ENCODE results near the gene CPNE2. TPM values are rescaled to one million over a fixed set of nuclear protein-coding genes. Genes with fewer than 3 reads are reported as not detected.

The CPNE2 gene
- total and polyA plus RNA-seq, 4 donors, result 38.1 to 76.3 (median 52.2) TPM

- Histone ChIP-seq H3K4me3 (no peak overlapping the region), H3K27me3 (ENCODE audit: control insufficient read depth in 3 of 3, insufficient read depth in 3 of 3, low read length in 2 of 3) (no peaks in the 10 kb centered on the region), H3K27ac (ENCODE audit: low read depth in 1 of 2, low read length in 1 of 2) (no peak overlapping the region), H3K36me3 (ENCODE audit: control insufficient read depth in 4 of 4, insufficient read depth in 4 of 4, low read length in 4 of 4) (peaks cover 9 to 24% (median 15%) of the 10 kb centered on the region in 4 donors), H3K9ac (ENCODE audit: insufficient read depth in 1 of 2, low read length in 2 of 2) (no peak overlapping the region), H3K4me1 (ENCODE audit: control insufficient read depth in 5 of 5, insufficient read depth in 5 of 5, low read length in 5 of 5) (peaks cover 2 to 14% (median 5%) of the 10 kb centered on the region in 5 donors), H3K9me3 (ENCODE audit: control insufficient read depth in 4 of 4, insufficient read depth in 3 of 4, low read length in 3 of 4) (no peaks in the 10 kb centered on the region)
- TF ChIP-seq CTCF (IDR thresholded peaks at IDR 0.05; ENCODE audit: control extremely low read depth, extremely low read depth), result no peak
- 85 to 90% methylated on average over 5 of the region's 5 CpGs for WGBS, 2 donors
- ATAC-seq (ENCODE audit: insufficient read depth, low FRiP score), result no peak
- no peak for DNase-seq
These were observed 73.1 kb downstream of the CPNE2 start for GRCh38 chr16:57165483-57165882.

DNA sequence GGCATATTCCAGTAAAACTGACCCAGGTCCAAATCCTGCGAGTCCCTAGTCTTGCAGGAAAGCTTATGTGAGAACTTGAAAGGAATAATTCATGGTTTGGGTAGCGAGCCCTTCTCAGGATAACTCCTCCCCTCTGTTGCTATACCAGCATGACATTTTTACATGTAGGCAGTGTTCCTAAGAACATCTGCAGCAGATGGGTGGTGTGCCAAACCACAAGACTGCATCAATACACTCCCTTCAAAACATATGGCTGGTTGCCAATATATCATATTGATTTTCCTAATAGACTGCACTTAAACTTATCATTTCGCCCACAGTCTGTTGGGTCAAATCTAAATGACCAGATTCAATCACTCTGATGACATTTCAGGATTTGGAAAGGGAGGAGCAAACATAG lies 73.6 kb downstream of the CPNE2 start:
- WGBS, 2 donors, result 80 to 87% methylated on average over 3 of the region's 3 CpGs
- H3K36me3 ChIP-seq (ENCODE audit: control insufficient read depth in 4 of 4, insufficient read depth in 4 of 4, low read length in 4 of 4), result peaks cover 10 to 24% (median 15%) of the 10 kb centered on the region in 4 donors
- H3K9me3 ChIP-seq (ENCODE audit: control insufficient read depth in 4 of 4, insufficient read depth in 3 of 4, low read length in 3 of 4), result no peaks in the 10 kb centered on the region
- no peaks in the 10 kb centered on the region for H3K27me3 ChIP-seq (ENCODE audit: control insufficient read depth in 3 of 3, insufficient read depth in 3 of 3, low read length in 2 of 3)
- peaks cover 2 to 14% (median 5%) of the 10 kb centered on the region in 5 donors for H3K4me1 ChIP-seq (ENCODE audit: control insufficient read depth in 5 of 5, insufficient read depth in 5 of 5, low read length in 5 of 5)
- H3K4me3 ChIP-seq, result no peak overlapping the region
- no peak for TF ChIP-seq CTCF (IDR thresholded peaks at IDR 0.05; ENCODE audit: control extremely low read depth, extremely low read depth)
- DNase-seq (no peak), ATAC-seq (ENCODE audit: insufficient read depth, low FRiP score) (no peak)
- H3K9ac ChIP-seq (ENCODE audit: insufficient read depth in 1 of 2, low read length in 2 of 2), result no peak overlapping the region
- H3K27ac ChIP-seq (ENCODE audit: low read depth in 1 of 2, low read length in 1 of 2), result peak overlapping the region in 1 of 2 donors; percentile 79

DNA sequence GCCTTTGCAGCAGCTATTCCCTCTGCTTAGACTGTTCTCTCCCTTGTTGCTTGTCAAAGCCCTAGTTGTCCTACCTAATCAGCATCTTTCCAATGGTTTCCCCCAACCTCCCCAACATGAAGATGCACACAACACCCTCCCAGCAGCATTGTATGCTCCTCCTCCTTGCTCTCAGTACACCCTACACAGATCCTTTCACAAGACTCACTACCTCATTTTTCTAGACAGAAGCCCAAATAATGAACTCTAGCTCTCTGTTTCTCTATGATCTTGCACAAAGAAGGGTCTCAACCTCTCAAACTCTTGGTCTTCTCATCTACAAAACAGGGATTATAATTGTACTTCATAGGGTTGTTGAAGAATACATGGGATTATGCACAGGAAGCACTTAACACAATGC lies 74.1 kb downstream of the CPNE2 start:
- no peak for ATAC-seq (ENCODE audit: insufficient read depth, low FRiP score)
- H3K9ac ChIP-seq (ENCODE audit: insufficient read depth in 1 of 2, low read length in 2 of 2), result no peak overlapping the region
- H3K4me3 ChIP-seq, result no peak overlapping the region
- no peak for TF ChIP-seq CTCF (IDR thresholded peaks at IDR 0.05; ENCODE audit: control extremely low read depth, extremely low read depth)
- no peak for DNase-seq
- H3K36me3 ChIP-seq (ENCODE audit: control insufficient read depth in 4 of 4, insufficient read depth in 4 of 4, low read length in 4 of 4), result peaks cover 14 to 25% (median 18%) of the 10 kb centered on the region in 4 donors
- H3K4me1 ChIP-seq (ENCODE audit: control insufficient read depth in 5 of 5, insufficient read depth in 5 of 5, low read length in 5 of 5), result peaks cover 2 to 14% (median 5%) of the 10 kb centered on the region in 5 donors
- no peaks in the 10 kb centered on the region for H3K27me3 ChIP-seq (ENCODE audit: control insufficient read depth in 3 of 3, insufficient read depth in 3 of 3, low read length in 2 of 3)
- H3K9me3 ChIP-seq (ENCODE audit: control insufficient read depth in 4 of 4, insufficient read depth in 3 of 4, low read length in 3 of 4), result no peaks in the 10 kb centered on the region
- peak overlapping the region; percentile 45 to 79 for H3K27ac ChIP-seq (ENCODE audit: low read depth in 1 of 2, low read length in 1 of 2)

DNA sequence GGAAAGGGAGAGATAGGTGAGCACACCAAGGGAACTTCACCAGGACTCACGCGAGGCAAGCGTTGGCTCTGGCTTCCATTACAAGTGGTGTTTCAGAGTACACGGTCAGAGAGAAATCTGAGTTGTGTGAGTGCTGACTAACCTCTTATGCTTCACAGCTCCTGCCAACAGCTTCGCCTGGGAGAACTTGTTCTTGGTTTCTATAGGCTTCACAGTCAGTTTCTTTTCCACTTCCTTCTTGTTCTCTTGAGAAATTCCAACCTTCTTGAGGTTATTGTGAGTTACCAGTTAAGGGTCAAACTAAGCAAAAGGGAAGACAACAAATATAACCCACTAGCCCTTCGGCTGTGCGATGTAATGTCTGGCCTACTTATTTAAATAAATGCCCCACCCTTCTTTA lies 74.6 kb downstream of the CPNE2 start:
- WGBS, 2 donors, result 44 to 46% methylated on average over 7 of the region's 7 CpGs
- peak; percentile 62 to 84 (median 64) for DNase-seq
- no peak overlapping the region for H3K4me3 ChIP-seq
- H3K9me3 ChIP-seq (ENCODE audit: control insufficient read depth in 4 of 4, insufficient read depth in 3 of 4, low read length in 3 of 4), result no peaks in the 10 kb centered on the region
- H3K4me1 ChIP-seq (ENCODE audit: control insufficient read depth in 5 of 5, insufficient read depth in 5 of 5, low read length in 5 of 5), result peaks cover 2 to 14% (median 5%) of the 10 kb centered on the region in 5 donors
- H3K27me3 ChIP-seq (ENCODE audit: control insufficient read depth in 3 of 3, insufficient read depth in 3 of 3, low read length in 2 of 3), result no peaks in the 10 kb centered on the region
- peak overlapping the region; percentile 20 to 45 for H3K27ac ChIP-seq (ENCODE audit: low read depth in 1 of 2, low read length in 1 of 2)
- H3K36me3 ChIP-seq (ENCODE audit: control insufficient read depth in 4 of 4, insufficient read depth in 4 of 4, low read length in 4 of 4), result peaks cover 18 to 30% (median 22%) of the 10 kb centered on the region in 4 donors
- H3K9ac ChIP-seq (ENCODE audit: insufficient read depth in 1 of 2, low read length in 2 of 2), result no peak overlapping the region
- ATAC-seq (ENCODE audit: insufficient read depth, low FRiP score), result peak; percentile 83
- TF ChIP-seq CTCF (IDR thresholded peaks at IDR 0.05; ENCODE audit: control extremely low read depth, extremely low read depth), result no peak
